Lower leg skin (tissue), 3 donors: ENCODE results near the gene MRPL46.

Experiments used
- CTCF ChIP-seq, 3 donors: fragments of 450-650 bp; IDR thresholded peaks; one replicate each; pipeline ENCODE4 v1.5.1; 2016; ENCODE audit warnings: antibody characterized with exemption in 3 of 3, mild to moderate bottlenecking in 3 of 3, moderate library complexity in 2 of 3
- POLR2A ChIP-seq, 2 donors: fragments of 450-650 bp; IDR thresholded peaks; one replicate each; pipeline ENCODE4 v1.6.1; 2016 to 2017; ENCODE audit warnings: antibody characterized with exemption in 2 of 2, mild to moderate bottlenecking in 1 of 2, moderate library complexity in 1 of 2

- TF ChIP-seq CTCF (IDR thresholded peaks at IDR 0.05): no peak
- no peak for TF ChIP-seq POLR2A (IDR thresholded peaks at IDR 0.05)
These were observed 12.0 kb downstream of the MRPL46 start for GRCh38 chr15:88454867-88455810.
